GM19240 (cell line): ENCODE results near the gene TAC3.
"Not testable (repeated sequence)": the region's sequence is repeated elsewhere in the genome, so short reads cannot be mapped to it uniquely, and the experiment has no call there.

Experiments
- DNase-seq: peaks from one replicate; pipeline ENCODE4 v3.0.0; 2011; ENCODE audit warnings: low spot score; ENCODE audit not compliant: insufficient read length

TAC3 gene

DNA sequence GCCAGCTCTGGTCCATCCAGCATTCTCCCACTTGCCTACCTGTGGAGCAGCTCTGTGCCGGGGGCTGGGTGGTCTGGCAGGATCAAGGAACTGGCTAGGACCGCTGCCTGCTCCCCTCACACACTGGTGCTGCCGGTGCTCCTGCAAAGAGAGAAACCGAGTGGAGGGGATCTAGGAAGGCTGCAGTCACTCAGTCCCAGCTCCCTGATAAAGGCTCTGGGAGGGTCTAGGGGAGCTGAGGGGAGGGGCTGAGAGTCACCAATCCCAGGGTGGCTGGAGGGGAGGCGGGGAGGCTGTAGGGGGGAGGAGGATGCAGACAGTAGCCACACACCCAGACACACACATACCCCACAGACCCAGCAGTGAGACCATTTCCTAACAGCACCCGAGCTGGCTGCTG is at the start of gene TAC3:
TAC3 (minus strand) TSS at position 182 of the 400 bp plus-strand sequence. CDS start 732 bp downstream, outside the sequence.
- no peak for DNase-seq

DNA sequence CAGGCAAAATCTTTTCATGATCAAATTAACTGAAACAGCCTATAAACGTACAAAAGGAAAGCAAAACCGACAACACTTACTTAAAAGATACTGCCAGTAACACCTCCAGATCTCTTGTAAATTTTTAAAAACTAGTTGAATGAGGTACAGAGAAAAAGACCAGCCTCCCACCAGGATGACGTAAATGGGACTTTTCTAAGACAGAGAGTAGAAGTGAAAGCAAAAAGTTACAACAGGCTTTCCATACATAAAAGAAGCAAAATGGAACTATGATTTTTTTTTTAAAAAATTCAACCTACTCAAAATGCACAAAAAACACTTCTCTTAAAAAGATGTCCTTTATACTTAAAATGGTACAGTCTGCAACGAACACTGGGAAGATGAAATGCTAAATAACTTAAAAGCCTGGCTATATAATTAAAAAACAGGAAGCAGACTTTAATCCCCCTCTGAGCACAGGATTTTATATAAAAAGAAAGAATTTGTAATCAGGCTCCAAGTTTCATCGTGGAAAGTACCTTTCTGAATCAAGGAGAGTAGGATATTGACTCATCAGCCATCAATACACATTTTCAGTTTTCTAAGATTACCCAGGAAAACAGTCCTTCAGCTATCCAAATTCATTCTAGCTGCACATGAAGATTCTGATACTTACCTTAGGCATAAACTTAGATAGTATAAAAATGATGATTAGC is 47.8 kb upstream of the TAC3 start:
- DNase-seq, result peak; percentile 41

GRCh38 chr12:57058454-57058853 is 42.1 kb upstream of the TAC3 start:
- DNase-seq, result no peak

DNA sequence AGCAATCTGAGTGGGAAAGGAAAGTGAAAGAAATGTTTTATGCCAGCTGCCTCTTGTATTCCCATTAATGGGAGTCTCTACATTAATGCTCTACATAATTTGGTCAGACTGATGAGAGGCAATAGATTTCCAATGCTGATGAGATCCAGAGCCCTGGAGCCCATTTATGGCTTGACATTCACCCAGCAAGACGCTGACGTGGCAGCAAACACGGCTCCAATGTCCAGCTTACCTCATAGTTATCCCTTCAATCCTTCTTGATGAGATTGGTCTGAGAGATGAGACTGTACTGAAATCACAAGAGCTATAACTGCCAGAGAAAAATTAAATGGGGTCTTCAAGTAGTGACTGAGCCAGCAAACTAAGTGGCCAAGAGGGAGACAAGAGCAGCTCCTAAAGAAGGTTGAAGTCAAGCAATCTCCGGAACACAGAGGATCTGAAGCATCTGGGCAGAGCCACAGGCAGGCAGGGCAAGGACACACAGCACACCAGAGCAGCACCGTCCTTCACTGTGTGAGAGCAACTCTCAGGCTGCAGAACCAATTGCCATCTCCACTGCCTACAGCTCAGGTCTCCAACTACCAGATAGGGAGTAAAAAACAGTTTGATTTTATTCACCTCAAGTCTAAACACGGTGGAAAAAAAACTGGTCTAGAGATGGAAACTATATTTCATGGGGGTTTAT is 40.9 kb upstream of the TAC3 start:
- DNase-seq, result no peak

- no peak for DNase-seq
Observed at GRCh38 chr12:57055824-57056223, 39.5 kb upstream of the TAC3 start.

GRCh38 chr12:57053901-57054300 is 37.6 kb upstream of the TAC3 start:
- DNase-seq, result not testable (repeated sequence)

GRCh38 chr12:57053146-57053545 is 36.8 kb upstream of the TAC3 start:
- not testable (repeated sequence) for DNase-seq

GRCh38 chr12:57051011-57051410 is 34.7 kb upstream of the TAC3 start:
- no peak for DNase-seq

DNA sequence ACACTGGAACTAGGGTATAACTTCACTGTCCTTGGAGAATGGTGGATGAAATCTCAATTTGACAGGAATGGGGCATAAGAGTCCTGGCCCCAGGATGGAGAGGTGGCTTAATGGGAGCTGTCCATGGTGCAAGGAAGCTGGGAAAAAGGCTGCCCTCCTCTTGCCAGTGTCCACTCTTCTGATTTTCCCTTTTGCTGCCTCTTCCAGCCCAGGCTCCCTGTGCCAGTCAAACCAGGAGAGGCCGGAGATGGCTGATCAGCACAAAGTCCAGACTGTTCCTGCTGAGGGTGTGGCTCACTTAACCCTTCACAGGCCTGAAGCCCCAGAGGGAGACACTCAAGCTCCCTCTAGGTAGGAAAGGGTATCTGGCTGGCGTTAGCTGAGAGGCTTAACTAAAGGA is 33.6 kb upstream of the TAC3 start, which contains the start of gene MYO1A:
MYO1A (minus strand) TSS at position 240 of the 400 bp plus-strand sequence. CDS start 1,806 bp downstream, outside the sequence.
- no peak for DNase-seq

DNA sequence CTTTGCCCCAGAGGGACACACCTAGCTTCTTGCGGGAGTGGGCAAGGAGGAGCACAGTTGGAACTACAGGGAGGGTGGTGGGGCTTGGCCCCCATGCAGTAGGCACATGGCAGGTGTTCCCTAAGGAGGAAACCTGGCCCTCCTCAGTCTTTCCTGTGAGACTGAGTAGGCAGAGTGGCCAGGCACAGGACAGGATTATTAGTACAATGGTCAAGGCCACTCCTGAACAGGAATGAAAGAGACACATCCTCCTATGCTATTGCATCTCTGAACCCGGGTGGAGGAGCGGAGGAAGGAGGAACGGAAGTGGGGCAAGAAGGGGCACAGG is 32.8 kb upstream of the TAC3 start:
- no peak for DNase-seq

- DNase-seq, result no peak
Observed at GRCh38 chr12:57048423-57049118, 32.2 kb upstream of the TAC3 start.

- no peak for DNase-seq
Observed at GRCh38 chr12:57047981-57048380, 31.7 kb upstream of the TAC3 start.

GRCh38 chr12:57046947-57047890 is 30.9 kb upstream of the TAC3 start:
- no peak for DNase-seq

- no peak for DNase-seq
Observed at GRCh38 chr12:57046086-57046791, 29.9 kb upstream of the TAC3 start.

GRCh38 chr12:57044889-57045288 is 28.6 kb upstream of the TAC3 start:
- DNase-seq, result no peak

DNA sequence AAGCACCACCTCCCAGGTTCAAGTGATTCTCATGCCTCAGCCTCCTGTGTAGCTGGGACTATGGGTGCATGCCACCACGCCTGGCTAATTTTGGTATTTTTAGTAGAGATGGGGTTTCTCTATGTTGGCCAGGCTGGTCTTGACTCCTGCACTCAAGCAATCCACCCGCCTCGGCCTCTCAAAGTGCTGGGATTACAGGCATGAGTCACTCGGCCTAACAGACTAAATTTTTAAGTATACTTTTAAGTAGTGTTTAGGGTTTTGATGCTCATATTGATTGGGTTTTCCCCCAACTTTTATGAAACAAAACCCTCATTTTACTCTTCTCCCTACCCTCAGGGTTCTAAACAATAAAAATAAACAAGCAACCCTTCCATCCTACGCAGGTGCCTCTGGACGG is 28.1 kb upstream of the TAC3 start:
- DNase-seq, result no peak

DNA sequence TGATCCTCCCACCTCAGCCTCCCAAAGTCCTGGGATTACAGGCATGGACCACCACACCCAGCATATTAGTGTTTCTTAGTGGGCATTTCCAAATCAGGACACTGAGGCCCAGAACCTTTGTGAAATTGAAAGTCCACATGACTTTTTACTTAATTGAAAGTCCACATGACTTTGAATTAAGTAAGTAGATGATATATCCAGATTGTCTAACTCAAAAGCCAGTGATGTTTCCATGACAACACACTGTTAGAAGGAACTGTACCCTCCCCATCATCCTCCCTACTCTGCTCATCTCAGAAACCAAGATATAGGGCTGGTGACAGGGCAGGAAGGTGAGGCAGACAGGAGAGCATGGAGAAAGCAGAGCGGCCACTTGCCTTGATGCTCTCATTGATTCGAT is 26.4 kb upstream of the TAC3 start:
- no peak for DNase-seq

DNA sequence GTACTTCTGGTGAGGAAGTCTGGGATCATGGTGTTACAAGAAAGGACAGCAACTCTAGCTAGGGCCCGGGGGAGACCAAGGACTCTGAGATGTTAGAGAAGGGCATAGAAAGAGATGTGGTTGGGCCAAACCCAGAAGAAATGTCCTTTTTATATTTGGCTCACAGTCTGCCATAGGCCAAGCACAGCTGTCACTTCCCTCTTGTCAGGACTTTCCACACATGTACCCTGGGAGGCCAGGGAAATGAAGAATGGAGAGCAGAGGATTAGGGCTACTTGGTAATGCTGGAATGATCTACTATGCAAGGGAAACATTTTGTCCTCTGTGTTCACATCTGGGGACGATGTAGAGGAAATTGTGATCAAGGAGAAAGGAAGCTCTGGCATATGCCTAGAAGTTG is 24.4 kb upstream of the TAC3 start:
- DNase-seq, result no peak

DNA sequence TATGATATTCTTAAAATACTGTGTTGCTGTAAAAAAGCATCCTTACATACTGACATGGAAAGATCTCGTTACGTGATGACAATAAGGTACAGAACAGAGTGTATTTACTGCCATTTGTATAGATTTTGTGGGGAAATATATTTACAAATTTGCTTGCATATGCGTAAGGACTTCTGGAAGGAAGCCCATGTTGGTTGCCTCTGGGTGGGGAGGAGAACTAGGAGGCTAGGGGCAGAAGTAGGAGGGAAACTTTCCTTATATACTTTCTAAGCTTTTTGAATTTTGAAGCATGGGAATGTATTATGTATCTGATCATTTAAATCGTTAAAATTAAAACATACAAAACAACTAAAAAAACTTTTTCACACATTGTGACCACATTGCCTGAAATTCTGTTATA is 23.9 kb upstream of the TAC3 start:
- no peak for DNase-seq

- no peak for DNase-seq
Observed at GRCh38 chr12:57039016-57039798, 22.9 kb upstream of the TAC3 start.
